Small intestine (tissue), 7 donors: ENCODE data around the gene LONRF2. TPM values are rescaled to one million over a fixed set of nuclear protein-coding genes. Genes with fewer than 3 reads are reported as not detected.

ENCODE experiments used
- DNase-seq, 2 donors: peaks; one replicate each; pipeline versions ENCODE4 v3.0.0 to v3.0.0-alpha.2; 2013
- FAIRE-seq: peaks from 2 replicates; lab custom pipeline; 2012; peaks lifted over from hg19 to GRCh38; lab: Jason Lieb, UNC
- H3K27ac ChIP-seq, 3 donors: one replicate each; pipeline ENCODE4 v1.5.1; 2013; ENCODE audit warnings: low read length in 2 of 3, mild to moderate bottlenecking in 2 of 3, control low read depth in 1 of 3, inconsistent platforms in 1 of 3, low read depth in 1 of 3, moderate library complexity in 1 of 3
- H3K27me3 ChIP-seq, 3 donors: one replicate each; pipeline ENCODE4 v1.6.1; 2013; ENCODE audit warnings: low read length in 3 of 3, inconsistent platforms in 1 of 3; ENCODE audit not compliant: control insufficient read depth in 3 of 3, insufficient read depth in 3 of 3
- H3K36me3 ChIP-seq, 3 donors: one replicate each; pipeline ENCODE4 v1.6.1; 2013; ENCODE audit warnings: low read length in 3 of 3, inconsistent platforms in 1 of 3, low read depth in 1 of 3, mild to moderate bottlenecking in 1 of 3, moderate library complexity in 1 of 3; ENCODE audit not compliant: control insufficient read depth in 3 of 3, insufficient read depth in 2 of 3
- H3K4me1 ChIP-seq, 3 donors: one replicate each; pipeline ENCODE4 v1.6.1; 2013; ENCODE audit warnings: low read length in 2 of 3, inconsistent platforms in 1 of 3, low read depth in 1 of 3, mild to moderate bottlenecking in 1 of 3, moderate library complexity in 1 of 3; ENCODE audit not compliant: control insufficient read depth in 3 of 3, insufficient read depth in 2 of 3
- H3K4me3 ChIP-seq, 3 donors: one replicate each; pipeline ENCODE4 v1.5.1; 2013; ENCODE audit warnings: low read length in 3 of 3, control low read depth in 1 of 3, inconsistent platforms in 1 of 3, low read depth in 1 of 3, mild to moderate bottlenecking in 1 of 3, moderate library complexity in 1 of 3
- H3K9me3 ChIP-seq, 2 donors: one replicate each; pipeline ENCODE4 v1.6.1; 2013; ENCODE audit warnings: low read depth in 1 of 2, low read length in 1 of 2; ENCODE audit not compliant: control insufficient read depth in 2 of 2, insufficient read depth in 1 of 2
- WGBS, 3 donors: extraction: QIAGEN DNeasy Blood & Tissue Kit; methylation state at CpG; one replicate each; pipeline ENCODE4 v1.1.7; 2013; 5-methylcytosine and 5-hydroxymethylcytosine counted together
- polyA plus RNA-seq, 4 donors: library from polyadenylated mRNA; stranded (reverse) in 3 of 4; unstranded in 1 of 4; fragments of 200-250 nt in 3 of 4; fragments of 120-200 nt in 1 of 4; gene quantifications; one replicate each; pipeline versions ENCODE4 v1.2.1 to v1.2.3, GENCODE V29; 2013
- donor health status: healthy with polysubstance abuse.
- donor health status: control.
- donor health status: control.
- donor health status: Bipolar disorder and iron deficiency.
- donor health status: healthy.

Gene LONRF2
- polyA plus RNA-seq, 4 donors = under 0.01 to 1.5 (median 0.43) TPM; not detected in 1

DNA sequence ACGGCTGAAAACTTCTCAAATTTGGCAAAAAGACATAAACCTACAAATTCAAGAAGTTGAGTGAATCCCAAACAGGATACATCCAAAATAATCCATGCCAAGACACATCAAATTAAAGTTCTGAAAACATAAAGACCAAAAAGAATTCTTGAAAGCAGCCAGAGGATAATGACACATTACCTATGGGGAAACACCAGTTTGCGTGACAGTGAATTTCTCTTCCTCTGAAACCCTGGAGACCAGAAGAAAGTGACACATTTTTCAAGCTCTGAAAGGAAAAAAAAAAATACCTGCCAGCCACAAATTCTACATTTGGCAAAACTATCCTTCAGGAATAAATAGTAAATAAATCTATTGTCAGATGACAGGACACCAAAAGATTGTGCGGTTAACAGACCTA is 93.9 kb downstream of the LONRF2 start:
- H3K36me3 ChIP-seq = no peaks in the 10 kb centered on the region
- no peaks in the 10 kb centered on the region for H3K4me1 ChIP-seq
- no peak overlapping the region for H3K27ac ChIP-seq
- H3K27me3 ChIP-seq = peaks cover 0 to 4% (median 0%) of the 10 kb centered on the region in 3 donors
- no peak overlapping the region for H3K4me3 ChIP-seq
- no peak for DNase-seq
- no peaks in the 10 kb centered on the region for H3K9me3 ChIP-seq
- FAIRE-seq = no peak
- WGBS, 3 donors = 88 to 97% (median 95%) methylated on average over 3 of the region's 3 CpGs

DNA sequence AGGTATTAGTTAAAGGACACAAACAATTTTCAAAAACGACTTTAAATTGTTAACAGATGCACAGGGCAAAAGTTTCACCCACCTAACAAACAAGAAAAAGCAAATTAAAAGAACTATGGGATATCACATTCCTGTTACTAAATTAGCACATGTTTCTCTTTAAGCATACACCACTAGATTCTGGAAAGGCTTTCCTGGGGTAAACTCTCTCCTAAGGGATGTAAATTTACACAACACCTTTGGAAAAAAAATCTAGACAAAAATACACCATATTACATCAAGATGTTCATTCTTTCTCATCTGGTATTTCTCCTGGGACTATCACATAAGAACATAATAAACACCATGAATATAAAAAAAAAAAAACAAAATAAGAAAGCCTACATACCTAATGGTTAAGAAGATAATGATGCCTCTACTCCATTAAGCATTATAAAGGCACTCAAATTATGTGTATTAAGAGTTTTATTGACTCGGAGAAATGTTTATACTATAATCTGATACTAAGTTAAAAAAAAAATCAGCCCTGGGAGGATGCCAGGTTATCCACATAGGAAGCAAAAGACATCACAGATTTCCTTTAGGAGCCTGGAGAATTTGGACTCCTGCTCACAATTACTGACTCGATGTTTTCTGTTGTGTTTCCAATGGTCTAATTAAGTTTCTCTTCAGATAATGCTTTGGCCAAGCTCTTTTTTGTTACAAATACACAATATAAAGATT is 97.2 kb downstream of the LONRF2 start:
- FAIRE-seq (no peak), DNase-seq (no peak)
- H3K4me1 ChIP-seq = no peaks in the 10 kb centered on the region
- no peaks in the 10 kb centered on the region for H3K36me3 ChIP-seq
- H3K9me3 ChIP-seq = peaks cover 0 to 4% of the 10 kb centered on the region in 2 donors
- 20 to 43% (median 42%) methylated on average over 3 of the region's 3 CpGs for WGBS, 3 donors
- no peak overlapping the region for H3K27ac ChIP-seq
- H3K27me3 ChIP-seq = peaks cover 0 to 4% (median 0%) of the 10 kb centered on the region in 3 donors
- no peak overlapping the region for H3K4me3 ChIP-seq

DNA sequence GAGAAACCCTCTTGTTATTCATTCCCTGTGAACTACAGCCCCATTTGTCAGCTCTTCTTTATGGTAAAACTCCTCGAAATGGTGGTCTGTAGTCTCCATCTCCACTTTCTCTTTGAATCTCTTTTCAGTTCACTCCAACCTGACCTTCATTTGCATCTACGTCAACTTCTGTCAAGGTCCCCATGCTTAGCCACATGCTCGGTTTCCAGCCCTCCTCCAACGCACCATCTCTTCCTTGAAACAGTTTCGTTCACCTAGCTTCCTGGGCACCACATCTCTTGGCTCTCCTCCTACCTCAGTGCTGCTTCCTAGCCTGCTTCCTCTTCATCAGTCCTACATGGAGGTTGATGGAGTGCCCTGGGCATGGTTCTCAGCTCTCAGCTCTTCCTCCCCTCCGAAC is 98.8 kb downstream of the LONRF2 start:
- Histone ChIP-seq H3K27ac (no peak overlapping the region), H3K4me1 (no peaks in the 10 kb centered on the region), H3K9me3 (peaks cover 0 to 4% of the 10 kb centered on the region in 2 donors), H3K4me3 (no peak overlapping the region), H3K36me3 (no peaks in the 10 kb centered on the region), H3K27me3 (peaks cover 0 to 4% (median 0%) of the 10 kb centered on the region in 3 donors)
- no peak for FAIRE-seq
- 90 to 95% (median 91%) methylated on average over 6 of the region's 6 CpGs for WGBS, 3 donors
- no peak for DNase-seq

Other genes starting within 250 kb of the LONRF2 start
- gene AFF3, start 179.9 kb downstream of the LONRF2 start, polyA plus RNA-seq = 1 to 10 TPM in 1 of 4 donors, under 1 TPM in 2, not detected in 1; 0.27 to 3.2 (median 0.92) TPM
- 1 to 10 TPM in 2 of 4 donors, under 1 TPM in 1, not detected in 1; 0.27 to 3.3 (median 2.3) TPM for gene CHST10, start 95.2 kb upstream of the LONRF2 start, polyA plus RNA-seq
- not detected for gene NMS, start 148.0 kb upstream of the LONRF2 start, polyA plus RNA-seq
- 10 to 100 TPM; 19.2 to 30.8 (median 20.2) TPM for gene PDCL3, start 240.5 kb upstream of the LONRF2 start, polyA plus RNA-seq